NCI-H1092 treated with DMSO at 0.1 percent for 48 hours (cell line): ENCODE data around the gene AGGF1.
"Not testable (repeated sequence)": the region's sequence is repeated elsewhere in the genome, so short reads cannot be mapped to it uniquely, and the experiment has no call there.

Experiments
- DNase-seq: peaks from one replicate; lab custom pipeline; 2025; lab: John Stamatoyannopoulos, UW

The AGGF1 gene

DNA sequence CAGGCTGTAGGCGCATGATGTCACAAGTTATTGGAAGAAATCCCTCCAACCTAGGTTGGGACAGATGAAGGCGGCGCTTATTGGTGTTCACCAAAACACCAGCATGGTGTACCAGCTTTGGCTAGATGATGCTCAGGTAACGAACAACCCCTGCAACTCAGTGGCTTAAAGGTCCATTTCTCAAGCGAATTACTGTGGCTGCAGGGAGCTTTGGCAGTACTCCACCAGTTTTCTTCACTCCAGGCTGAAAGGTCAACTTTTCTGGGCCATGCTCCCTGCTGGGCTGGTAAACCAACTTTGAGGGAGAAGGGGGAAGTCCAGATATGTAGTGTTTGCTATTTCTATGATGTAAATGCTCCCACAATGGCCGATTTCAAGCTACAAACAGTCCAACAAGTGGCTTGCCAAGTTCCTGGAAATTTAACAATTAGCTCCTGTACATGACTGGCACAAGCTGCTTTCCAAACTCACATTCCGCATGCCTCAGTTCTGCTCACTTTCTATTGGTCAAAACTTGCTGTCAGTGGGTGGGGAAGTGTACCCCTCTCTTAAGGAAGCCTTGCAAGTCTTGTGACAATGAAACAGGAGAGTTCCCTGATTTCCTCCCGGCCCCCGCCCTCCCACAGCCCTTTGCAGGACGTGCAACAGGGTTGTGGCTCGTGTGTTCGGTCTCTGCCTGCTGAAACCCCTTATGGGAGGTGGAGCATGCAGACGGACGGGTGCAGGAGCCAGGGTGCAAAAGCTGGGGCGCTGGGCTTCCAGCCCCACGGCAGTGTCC, 57.5 kb downstream of the AGGF1 start:
- no peak for DNase-seq

DNA sequence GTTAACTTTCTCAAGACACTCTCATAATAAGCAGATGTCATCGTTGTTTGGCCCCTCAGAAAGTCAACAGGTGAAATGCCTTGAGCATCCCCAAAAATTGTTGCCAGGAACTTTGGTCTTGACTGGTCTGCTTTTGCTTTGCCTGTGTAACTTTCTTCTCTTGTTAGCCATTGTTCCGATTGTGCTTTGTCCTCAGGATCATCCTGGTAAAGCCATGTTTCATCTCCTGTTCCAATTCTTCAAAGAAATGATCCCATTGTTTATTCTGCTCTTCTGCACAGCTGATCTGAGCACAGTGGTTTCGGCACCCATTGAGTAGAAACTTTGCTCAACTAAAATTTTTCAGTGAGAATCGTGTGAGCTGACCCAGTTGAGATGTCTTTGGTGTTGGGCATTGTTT, 65.0 kb downstream of the AGGF1 start:
- no peak for DNase-seq

DNA sequence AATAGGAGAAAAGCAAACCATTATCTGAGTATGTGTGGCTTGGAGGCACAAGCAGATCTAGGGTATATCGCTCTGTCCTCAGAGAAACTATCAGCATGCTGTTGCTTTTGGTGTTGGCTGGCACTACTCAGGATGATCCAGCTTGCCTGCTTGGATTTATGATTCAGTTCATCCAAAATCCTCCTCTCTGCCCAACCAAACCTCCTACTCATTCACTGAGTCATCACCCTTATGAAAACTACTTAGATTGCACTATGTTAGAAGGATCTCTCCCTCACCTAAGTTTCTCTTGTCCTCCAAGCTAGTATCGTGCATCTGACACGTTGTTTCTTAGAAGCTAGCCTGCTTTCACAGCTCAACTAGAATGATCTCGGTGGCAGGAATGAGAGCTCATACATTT, 71.1 kb downstream of the AGGF1 start:
- DNase-seq, result no peak

DNA sequence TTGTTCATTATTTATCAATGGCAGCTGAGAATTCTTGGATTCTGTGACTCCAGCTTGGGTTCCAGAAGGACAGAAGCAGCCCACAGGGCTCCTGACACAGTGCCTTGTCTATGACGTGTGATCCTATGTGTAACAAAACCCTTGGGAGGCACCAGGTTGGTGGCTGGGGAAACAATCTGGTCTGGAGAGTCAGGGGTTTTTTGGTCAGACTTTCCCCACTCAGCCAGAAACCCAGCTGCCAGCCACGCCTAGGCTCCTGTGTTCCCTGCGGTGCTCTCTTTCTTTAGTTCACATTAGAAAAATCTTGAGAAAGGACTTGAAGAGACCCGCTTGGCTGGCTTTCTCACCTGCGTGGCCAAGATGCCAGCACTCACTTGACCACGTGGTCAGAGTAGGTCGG, 72.3 kb downstream of the AGGF1 start:
- DNase-seq, result no peak

DNA sequence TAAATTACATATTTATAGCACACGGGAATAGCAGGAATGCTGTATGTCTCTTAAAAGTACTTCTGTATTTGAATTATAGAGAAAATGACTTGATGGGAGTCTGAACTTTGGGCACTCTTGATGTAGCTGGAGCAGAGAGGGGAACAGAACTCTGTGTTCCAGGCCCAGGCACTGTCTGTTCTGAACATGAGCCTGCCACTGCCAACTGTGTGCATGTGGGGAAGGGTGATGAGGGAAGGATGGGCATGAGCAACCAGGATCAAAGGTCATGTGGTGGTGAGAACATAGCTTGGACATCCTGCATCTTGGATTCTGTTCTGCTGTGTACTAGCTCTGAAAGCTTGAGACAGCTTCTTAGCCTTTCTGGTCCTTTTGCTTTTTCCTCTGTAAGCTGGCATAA, 73.3 kb downstream of the AGGF1 start:
- DNase-seq, result no peak

DNA sequence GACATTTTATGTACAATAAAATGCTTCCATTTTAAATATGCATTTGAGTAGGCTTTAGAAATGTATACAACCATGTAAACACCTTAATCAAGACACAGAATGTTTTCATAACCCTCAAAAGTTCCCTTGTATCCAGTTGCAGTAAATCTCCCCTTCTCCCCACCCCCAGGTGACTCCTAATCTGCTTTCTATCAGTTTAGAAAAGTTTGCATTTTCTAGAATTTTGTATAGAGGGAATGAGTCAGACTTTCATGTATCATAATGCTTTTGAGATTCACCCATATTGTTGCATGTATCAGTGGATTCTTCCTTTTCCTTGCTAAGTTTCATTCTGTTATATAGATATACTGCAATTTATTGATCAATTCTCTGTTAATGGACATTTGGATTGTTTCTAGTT, 74.6 kb downstream of the AGGF1 start:
- DNase-seq, result no peak

DNA sequence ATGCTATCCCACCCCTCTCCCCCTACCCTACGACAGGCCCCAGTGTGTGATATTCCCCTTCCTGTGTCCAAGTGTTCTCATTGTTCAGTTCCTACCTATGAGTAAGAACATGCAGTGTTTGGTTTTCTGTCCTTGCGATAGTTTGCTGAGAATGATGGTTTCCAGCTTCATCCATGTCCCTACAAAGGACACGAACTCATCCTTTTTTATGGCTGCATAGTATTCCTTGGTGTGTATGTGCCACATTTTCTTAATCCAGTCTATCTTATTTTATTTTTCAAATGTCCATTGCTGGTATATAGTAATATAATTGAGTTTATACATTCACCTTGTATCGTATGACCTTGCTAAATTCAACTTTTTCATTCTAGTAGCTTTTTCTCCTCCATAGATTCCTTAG, 76.8 kb downstream of the AGGF1 start:
- DNase-seq, result not testable (repeated sequence)
